CD14-positive monocyte (primary cell): ENCODE measurements around the gene CELF2. TPM values are rescaled to one million over a fixed set of nuclear protein-coding genes. Genes with fewer than 3 reads are reported as not detected.

ENCODE experiments used
- DNase-seq, 3 donors: peaks; one replicate each; pipeline ENCODE4 v3.0.0-alpha.2; 2011 to 2022
- H2AFZ ChIP-seq: 2 replicates; pipeline ENCODE4 v1.6.0; 2012; ENCODE audit warnings: mild to moderate bottlenecking, low read depth, low read length, inconsistent platforms; ENCODE audit not compliant: insufficient read depth, poor library complexity, severe bottlenecking
- H3K27ac ChIP-seq, 2 donors: 1 replicate in 1 of 2; 2 replicates in 1 of 2; pipeline ENCODE4 v1.5.1; 2012 to 2013; ENCODE audit warnings: low read length in 2 of 2, control low read depth in 1 of 2, inconsistent platforms in 1 of 2, low read depth in 1 of 2, mild to moderate bottlenecking in 1 of 2
- H3K27me3 ChIP-seq, 2 donors: one replicate each; pipeline versions ENCODE4 v1.6.0 to v1.6.1; 2011 to 2013; ENCODE audit warnings: low read length in 2 of 2; ENCODE audit not compliant: control insufficient read depth in 2 of 2, insufficient read depth in 2 of 2
- H3K36me3 ChIP-seq, 2 donors: replicated peaks in 1 of 2; 1 replicate in 1 of 2; 2 replicates in 1 of 2; pipeline versions ENCODE4 v1.5.1 to v1.6.1; 2012 to 2013; ENCODE audit warnings: low read length in 2 of 2, control low read depth in 1 of 2, inconsistent platforms in 1 of 2, mild to moderate bottlenecking in 1 of 2; ENCODE audit not compliant: insufficient read depth in 2 of 2, control insufficient read depth in 1 of 2
- H3K4me1 ChIP-seq, 2 donors: 1 replicate in 1 of 2; 2 replicates in 1 of 2; pipeline versions ENCODE4 v1.5.1 to v1.6.1; 2012 to 2013; ENCODE audit warnings: low read length in 2 of 2, control low read depth in 1 of 2, inconsistent platforms in 1 of 2, mild to moderate bottlenecking in 1 of 2, moderate library complexity in 1 of 2; ENCODE audit not compliant: insufficient read depth in 2 of 2, control insufficient read depth in 1 of 2
- H3K4me2 ChIP-seq: replicated peaks from 2 replicates; pipeline ENCODE3; 2012; ENCODE audit warnings: low read length, moderate library complexity, mild to moderate bottlenecking; ENCODE audit not compliant: poor library complexity, severe bottlenecking; ENCODE audit errors: extremely low read depth
- H3K4me3 ChIP-seq, 3 experiments: fragments of 200-600 bp in 1 of 3; sonication (generic) in 1 of 3; replicated peaks in 1 of 3; 1 replicate in 2 of 3; 2 replicates in 1 of 3; pipeline ENCODE4 v1.5.1; 2011 to 2013; ENCODE audit warnings: low read length in 3 of 3, mild to moderate bottlenecking in 3 of 3, control low read depth in 2 of 3, low read depth in 2 of 3, inconsistent platforms in 1 of 3, moderate library complexity in 1 of 3
- H3K79me2 ChIP-seq: 2 replicates; pipeline ENCODE4 v1.6.0; 2012; ENCODE audit warnings: mild to moderate bottlenecking, control low read depth, inconsistent platforms, low read length, moderate library complexity; ENCODE audit not compliant: insufficient read depth
- H3K9ac ChIP-seq: 2 replicates; pipeline ENCODE4 v1.6.0; 2017; ENCODE audit warnings: low read length, mild to moderate bottlenecking; ENCODE audit not compliant: insufficient read depth, poor library complexity, severe bottlenecking
- H3K9me3 ChIP-seq, 2 donors: replicated peaks in 1 of 2; 1 replicate in 1 of 2; 2 replicates in 1 of 2; pipeline versions ENCODE4 v1.5.1 to v1.6.1; 2012 to 2013; ENCODE audit warnings: low read length in 2 of 2, control low read depth in 1 of 2; ENCODE audit not compliant: control insufficient read depth in 1 of 2, insufficient read depth in 1 of 2
- H4K20me1 ChIP-seq: 2 replicates; pipeline ENCODE4 v1.6.0; 2012; ENCODE audit warnings: mild to moderate bottlenecking, low read length, control low read depth, moderate library complexity; ENCODE audit not compliant: insufficient read depth
- H3K27ac Mint-ChIP-seq, 7 donors: one replicate each; pipeline ENCODE4 v1.8.0; 2020; ENCODE audit warnings: mild to moderate bottlenecking in 7 of 7, mixed read lengths in 7 of 7, moderate library complexity in 6 of 7, inconsistent platforms in 2 of 7
- H3K27me3 Mint-ChIP-seq, 3 donors: one replicate each; pipeline ENCODE4 v1.8.0; 2021 to 2022; ENCODE audit warnings: low read depth in 3 of 3, mild to moderate bottlenecking in 3 of 3, mixed read lengths in 3 of 3, moderate library complexity in 3 of 3, inconsistent platforms in 1 of 3
- H3K36me3 Mint-ChIP-seq, 2 donors: one replicate each; pipeline ENCODE4 v1.8.0; 2020; ENCODE audit warnings: mixed read lengths in 2 of 2, inconsistent platforms in 1 of 2, mild to moderate bottlenecking in 1 of 2
- H3K4me1 Mint-ChIP-seq: one replicate; pipeline ENCODE4 v1.8.0; 2020; ENCODE audit warnings: mild to moderate bottlenecking, mixed read lengths
- H3K4me3 Mint-ChIP-seq, 2 donors: one replicate each; pipeline ENCODE4 v1.8.0; 2020; ENCODE audit warnings: mild to moderate bottlenecking in 2 of 2, mixed read lengths in 2 of 2, moderate library complexity in 1 of 2
- H3K9me3 Mint-ChIP-seq, 7 donors: one replicate each; pipeline ENCODE4 v1.8.0; 2020 to 2022; ENCODE audit warnings: mixed read lengths in 7 of 7, mild to moderate bottlenecking in 6 of 7, moderate library complexity in 6 of 7, inconsistent platforms in 2 of 7
- CTCF ChIP-seq: fragments of 200-600 bp; IDR thresholded peaks from one replicate; pipeline ENCODE4 v1.8.0; 2022; ENCODE audit warnings: antibody characterized with exemption, mild to moderate bottlenecking
- WGBS: methylation state at CpG from one replicate; pipeline ENCODE4 v1.1.5; 2013; ENCODE audit warnings: missing lambda C conversion rate; ENCODE audit not compliant: insufficient coverage; 5-methylcytosine and 5-hydroxymethylcytosine counted together
- intact Hi-C, 2 donors: fragments of 100-400 bp; cut with micrococcal nuclease; formaldehyde crosslinking; loops; one replicate each; pipeline versions ENCODE4 v1.15.0 to v1.15.1; 2023
- polyA plus RNA-seq, 3 donors: library from polyadenylated mRNA; depleted of rRNA in 1 of 3; unstranded in 2 of 3; stranded (reverse) in 1 of 3; fragments of 300-500 nt in 2 of 3; fragments of >200 nt in 1 of 3; fragmentation: Illumina TruSeq in 2 of 3; gene quantifications; 1 replicate in 2 of 3; 2 replicates in 1 of 3; pipeline ENCODE4 v1.2.3, GENCODE V29; 2012 to 2021

Gene CELF2
- polyA plus RNA-seq, 3 donors: 53.5 to 93.3 (median 80.5) TPM

GRCh38 chr10:11111490-11111889 lies 93.8 kb downstream of the CELF2 start:
- H3K9ac ChIP-seq: no peak overlapping the region
- H3K9me3 ChIP-seq: peaks cover 0 to 8% of the 10 kb centered on the region in 2 donors
- no peak overlapping the region for H3K4me3 ChIP-seq
- peaks cover 0 to 2% (median 0%) of the 10 kb centered on the region in 3 donors for H3K27me3 Mint-ChIP-seq
- no peak overlapping the region for H3K27ac Mint-ChIP-seq
- H2AFZ ChIP-seq: no peak overlapping the region
- H3K36me3 Mint-ChIP-seq: no peaks in the 10 kb centered on the region
- intact Hi-C loops: loop anchor here in 1 of 2 donors (5.0 kb wide), 1 partner anchor 56 kb away; no protein-coding TSS in a partner anchor
- no peak overlapping the region for H3K27ac ChIP-seq
- TF ChIP-seq CTCF: no peak
- no peaks in the 10 kb centered on the region for H3K79me2 ChIP-seq
- no peaks in the 10 kb centered on the region for H3K36me3 ChIP-seq
- H3K27me3 ChIP-seq: no peaks in the 10 kb centered on the region
- peaks cover 2 to 5% of the 10 kb centered on the region in 2 donors for H3K4me1 ChIP-seq
- H3K4me3 Mint-ChIP-seq: no peak overlapping the region
- H3K4me1 Mint-ChIP-seq: peaks cover 7% of the 10 kb centered on the region
- H3K4me2 ChIP-seq: no peak overlapping the region
- H3K9me3 Mint-ChIP-seq: peaks cover 2 to 11% (median 6%) of the 10 kb centered on the region in 7 donors
- H4K20me1 ChIP-seq: peaks cover 3% of the 10 kb centered on the region
- no peak for DNase-seq
- 100% methylated on average over 2 of the region's 8 CpGs for WGBS

- H3K4me3 Mint-ChIP-seq: no peak overlapping the region
- whole genome bisulfite sequencing: 91% methylated on average over 9 of the region's 11 CpGs
- H3K79me2 ChIP-seq: no peaks in the 10 kb centered on the region
- DNase-seq: peak in 2 of 3 donors; percentile 2 to 5
- no peaks in the 10 kb centered on the region for H3K36me3 ChIP-seq
- H3K4me2 ChIP-seq: no peak overlapping the region
- H3K27me3 ChIP-seq: no peaks in the 10 kb centered on the region
- intact Hi-C loops: loop anchor here in 1 of 2 donors (5.0 kb wide), 1 partner anchor 55 kb away; no protein-coding TSS in a partner anchor
- H3K4me3 ChIP-seq: no peak overlapping the region
- H3K4me1 ChIP-seq: peaks cover 2 to 5% of the 10 kb centered on the region in 2 donors
- H3K9me3 Mint-ChIP-seq: peaks cover 2 to 11% (median 6%) of the 10 kb centered on the region in 7 donors
- no peak overlapping the region for H3K27ac Mint-ChIP-seq
- TF ChIP-seq CTCF: no peak
- H3K36me3 Mint-ChIP-seq: no peaks in the 10 kb centered on the region
- no peak overlapping the region for H2AFZ ChIP-seq
- H3K9ac ChIP-seq: no peak overlapping the region
- no peak overlapping the region for H3K27ac ChIP-seq
- peaks cover 0 to 8% of the 10 kb centered on the region in 2 donors for H3K9me3 ChIP-seq
- peaks cover 0 to 2% (median 0%) of the 10 kb centered on the region in 3 donors for H3K27me3 Mint-ChIP-seq
- peaks cover 7% of the 10 kb centered on the region for H3K4me1 Mint-ChIP-seq
- H4K20me1 ChIP-seq: peaks cover 3% of the 10 kb centered on the region
Measured at GRCh38 chr10:11112718-11113117, 95.0 kb downstream of the CELF2 start.
